ENCODE measurements around the gene CCDC102A.

GRCh38 chr16:57518922-57519321 is 17.4 kb downstream of the CCDC102A start:
- TF ChIP-seq CTCF (IDR thresholded peaks at IDR 0.05) (no peak), POLR2A (IDR thresholded peaks at IDR 0.05) (no peak)
